T-helper 1 cell treated with Interleukin-12 subunit alpha and Interleukin-12 subunit beta and Interleukin-4 antibody, amounts not matched to agents 30 ng/mL and 1 ng/mL, for 36 hours (primary cell): ENCODE results near the gene CDH4. TPM values are rescaled to one million over a fixed set of nuclear protein-coding genes. Genes with fewer than 3 reads are reported as not detected.

Source experiments
- intact Hi-C: fragments of 100-400 bp; cut with micrococcal nuclease; formaldehyde crosslinking; loops from one replicate; pipeline ENCODE4 v1.15.1; 2024
- total RNA-seq: library from RNA; stranded (reverse); gene quantifications from 2 replicates; pipeline ENCODE4 v1.2.3, GENCODE V29; 2022

CDH4 gene
- total RNA-seq, 1 donor from 2014 or later, result not detected

- intact Hi-C loops, result no loop called here
Measured at GRCh38 chr20:61775423-61775822, 523.4 kb downstream of the CDH4 start.

GRCh38 chr20:61776491-61777075 lies 524.5 kb downstream of the CDH4 start:
- intact Hi-C loops, result no loop called here

GRCh38 chr20:61777773-61778494 lies 525.9 kb downstream of the CDH4 start:
- intact Hi-C loops, result no loop called here

GRCh38 chr20:61778495-61778863 lies 526.4 kb downstream of the CDH4 start:
- intact Hi-C loops, result no loop called here

- intact Hi-C loops, result no loop called here
Measured at GRCh38 chr20:61779176-61779965, 527.3 kb downstream of the CDH4 start.

GRCh38 chr20:61780066-61780465 lies 528.0 kb downstream of the CDH4 start:
- intact Hi-C loops, result no loop called here

- intact Hi-C loops, result no loop called here
Measured at GRCh38 chr20:61784801-61785566, 532.9 kb downstream of the CDH4 start.

GRCh38 chr20:61785567-61785816 lies 533.4 kb downstream of the CDH4 start:
- intact Hi-C loops, result no loop called here

GRCh38 chr20:61786230-61786629 lies 534.2 kb downstream of the CDH4 start:
- intact Hi-C loops, result no loop called here

- intact Hi-C loops, result no loop called here
Measured at GRCh38 chr20:61788343-61788742, 536.3 kb downstream of the CDH4 start.

GRCh38 chr20:61789329-61789728 lies 537.3 kb downstream of the CDH4 start:
- intact Hi-C loops, result no loop called here

- intact Hi-C loops, result no loop called here
Measured at GRCh38 chr20:61790116-61790827, 538.2 kb downstream of the CDH4 start.

GRCh38 chr20:61791995-61792394 lies 539.9 kb downstream of the CDH4 start:
- intact Hi-C loops, result no loop called here

- intact Hi-C loops, result no loop called here
Measured at GRCh38 chr20:61795669-61796630, 543.9 kb downstream of the CDH4 start.

GRCh38 chr20:61796738-61797137 lies 544.7 kb downstream of the CDH4 start:
- intact Hi-C loops, result no loop called here

- intact Hi-C loops, result no loop called here
Measured at GRCh38 chr20:61797200-61797599, 545.1 kb downstream of the CDH4 start.

GRCh38 chr20:61797971-61798411 lies 545.9 kb downstream of the CDH4 start:
- intact Hi-C loops, result no loop called here

- intact Hi-C loops, result no loop called here
Measured at GRCh38 chr20:61798632-61799031, 546.6 kb downstream of the CDH4 start.

- intact Hi-C loops, result no loop called here
Measured at GRCh38 chr20:61799394-61799923, 547.4 kb downstream of the CDH4 start.

- intact Hi-C loops, result no loop called here
Measured at GRCh38 chr20:61799928-61800327, 547.9 kb downstream of the CDH4 start.
